ENCODE results near the gene NTM.

GRCh38 chr11:132125988-132126871 lies 755.8 kb downstream of the NTM start:
- TF ChIP-seq CTCF (IDR thresholded peaks at IDR 0.05) (no peak), POLR2A (IDR thresholded peaks at IDR 0.05) (no peak)

Data from Peyer's patch (tissue), 4 donors.